Lower leg skin (tissue), 4 donors: Measurements from ENCODE around the gene NXPE4. TPM values are rescaled to one million over a fixed set of nuclear protein-coding genes. Genes with fewer than 3 reads are reported as not detected.
"Not testable (repeated sequence)": the region's sequence is repeated elsewhere in the genome, so short reads cannot be mapped to it uniquely, and the experiment has no call there.

ENCODE experiments used
- DNase-seq, 2 donors: peaks; one replicate each; pipeline ENCODE4 v3.0.0-alpha.2; 2019; ENCODE audit warnings: low spot score in 2 of 2
- H3K4me3 ChIP-seq: fragments of 200-600 bp; sonication (generic); 2 replicates; pipeline ENCODE4 v1.5.1; 2017; ENCODE audit warnings: mild to moderate bottlenecking, low read depth; ENCODE audit not compliant: poor library complexity, severe bottlenecking
- POLR2A ChIP-seq, 2 donors: fragments of 450-650 bp; IDR thresholded peaks; one replicate each; pipeline ENCODE4 v1.6.1; 2016 to 2017; ENCODE audit warnings: antibody characterized with exemption in 2 of 2, mild to moderate bottlenecking in 1 of 2, moderate library complexity in 1 of 2
- WGBS, 2 donors: methylation state at CpG; one replicate each; pipeline ENCODE4 v1.1.5; 2018; 5-methylcytosine and 5-hydroxymethylcytosine counted together
- intact Hi-C: fragments of 100-400 bp; cut with DNase I; formaldehyde crosslinking; loops from one replicate; pipeline ENCODE4 v1.15.0; 2023; ENCODE audit warnings: low total_unique reads
- total RNA-seq, 4 donors: library from RNA; depleted of rRNA; stranded (reverse); fragments of >200 nt; gene quantifications; one replicate each; pipeline ENCODE4 v1.1.0, GENCODE V29; 2016
- TF ChIP-seq, protein P1 (sequence below), 3 donors: fragments of 450-650 bp; IDR thresholded peaks; one replicate each; pipeline ENCODE4 v1.5.1; 2016; ENCODE audit warnings: antibody characterized with exemption in 3 of 3, mild to moderate bottlenecking in 3 of 3, moderate library complexity in 2 of 3

NXPE4 gene
- total RNA-seq, 4 donors from 2014 or later = not detected

- WGBS, 2 donors = 92 to 96% methylated on average over 8 of the region's 8 CpGs
- DNase-seq = no peak
- TF ChIP-seq POLR2A (IDR thresholded peaks at IDR 0.05) = no peak
- TF ChIP-seq, protein P1, sequence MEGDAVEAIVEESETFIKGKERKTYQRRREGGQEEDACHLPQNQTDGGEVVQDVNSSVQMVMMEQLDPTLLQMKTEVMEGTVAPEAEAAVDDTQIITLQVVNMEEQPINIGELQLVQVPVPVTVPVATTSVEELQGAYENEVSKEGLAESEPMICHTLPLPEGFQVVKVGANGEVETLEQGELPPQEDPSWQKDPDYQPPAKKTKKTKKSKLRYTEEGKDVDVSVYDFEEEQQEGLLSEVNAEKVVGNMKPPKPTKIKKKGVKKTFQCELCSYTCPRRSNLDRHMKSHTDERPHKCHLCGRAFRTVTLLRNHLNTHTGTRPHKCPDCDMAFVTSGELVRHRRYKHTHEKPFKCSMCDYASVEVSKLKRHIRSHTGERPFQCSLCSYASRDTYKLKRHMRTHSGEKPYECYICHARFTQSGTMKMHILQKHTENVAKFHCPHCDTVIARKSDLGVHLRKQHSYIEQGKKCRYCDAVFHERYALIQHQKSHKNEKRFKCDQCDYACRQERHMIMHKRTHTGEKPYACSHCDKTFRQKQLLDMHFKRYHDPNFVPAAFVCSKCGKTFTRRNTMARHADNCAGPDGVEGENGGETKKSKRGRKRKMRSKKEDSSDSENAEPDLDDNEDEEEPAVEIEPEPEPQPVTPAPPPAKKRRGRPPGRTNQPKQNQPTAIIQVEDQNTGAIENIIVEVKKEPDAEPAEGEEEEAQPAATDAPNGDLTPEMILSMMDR (IDR thresholded peaks at IDR 0.05) = no peak
- no peak overlapping the region for H3K4me3 ChIP-seq
- intact Hi-C loops = no loop called here
Measured at GRCh38 chr11:114616516-114616915, 20.9 kb upstream of the NXPE4 start.

- H3K4me3 ChIP-seq = no peak overlapping the region
- intact Hi-C loops = no loop called here
- no peak for DNase-seq
- 90% methylated on average over 17 of the region's 17 CpGs for WGBS, 2 donors
- no peak for TF ChIP-seq POLR2A (IDR thresholded peaks at IDR 0.05)
- TF ChIP-seq, protein P1 (IDR thresholded peaks at IDR 0.05) = no peak
Measured at GRCh38 chr11:114615448-114616361, 20.1 kb upstream of the NXPE4 start.

DNA sequence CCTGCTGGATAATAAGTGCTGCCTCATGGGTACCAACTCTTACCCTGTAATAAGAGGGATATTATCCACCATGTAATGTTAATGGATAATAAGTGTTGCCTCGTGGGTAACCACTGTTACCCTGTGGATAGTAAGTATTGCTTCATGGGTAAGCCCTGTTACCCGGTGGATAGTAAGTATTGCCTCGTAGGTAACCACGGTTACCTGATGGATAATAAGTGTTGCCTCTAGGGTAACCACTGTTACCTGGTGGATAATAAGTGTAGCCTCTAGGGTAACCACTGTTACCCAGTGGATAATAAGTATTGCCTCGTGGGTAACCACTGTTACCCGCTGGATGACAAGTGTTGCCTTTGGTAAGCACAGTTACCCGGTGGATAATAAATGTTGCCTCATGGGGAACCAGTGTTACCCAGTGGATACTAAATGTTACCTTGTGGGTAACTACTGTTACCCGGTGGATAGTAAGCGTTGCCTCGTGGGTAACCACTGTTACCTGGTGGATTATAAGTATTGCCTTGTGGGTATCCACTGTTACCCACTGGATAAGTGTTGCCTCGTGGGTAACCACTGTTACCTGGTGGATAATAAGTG lies 18.6 kb upstream of the NXPE4 start:
- TF ChIP-seq POLR2A (IDR thresholded peaks at IDR 0.05) = no peak
- TF ChIP-seq, protein P1 (IDR thresholded peaks at IDR 0.05) = no peak
- no peak for DNase-seq
- 89 to 95% methylated on average over 11 of the region's 11 CpGs for WGBS, 2 donors

DNA sequence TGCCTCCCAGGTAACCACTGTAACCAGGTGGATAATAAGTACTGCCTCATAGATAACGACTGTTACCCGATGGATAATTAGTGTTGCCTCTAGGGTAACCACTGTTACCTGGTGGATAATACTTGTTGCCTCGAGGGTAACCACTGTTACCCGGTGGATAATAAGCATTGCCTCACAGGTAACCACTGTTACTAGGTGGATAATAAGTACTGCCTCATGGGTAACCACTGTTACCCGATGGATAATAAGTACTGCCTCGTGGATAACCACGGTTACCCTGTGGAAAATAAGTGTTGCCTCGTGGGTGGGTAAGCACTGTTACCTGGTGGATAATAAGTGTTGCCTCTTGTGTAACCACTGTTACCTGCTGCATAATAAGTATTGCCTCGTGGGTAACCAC lies 17.5 kb upstream of the NXPE4 start:
- DNase-seq, H3K4me3 ChIP-seq, intact Hi-C loops: not testable (repeated sequence)
- WGBS, 2 donors = 86 to 90% methylated on average over 9 of the region's 9 CpGs

More for the DNA sequence above, 18.6 kb upstream of the NXPE4 start:
- intact Hi-C loops = no loop called here
- no peak overlapping the region for H3K4me3 ChIP-seq

DNA sequence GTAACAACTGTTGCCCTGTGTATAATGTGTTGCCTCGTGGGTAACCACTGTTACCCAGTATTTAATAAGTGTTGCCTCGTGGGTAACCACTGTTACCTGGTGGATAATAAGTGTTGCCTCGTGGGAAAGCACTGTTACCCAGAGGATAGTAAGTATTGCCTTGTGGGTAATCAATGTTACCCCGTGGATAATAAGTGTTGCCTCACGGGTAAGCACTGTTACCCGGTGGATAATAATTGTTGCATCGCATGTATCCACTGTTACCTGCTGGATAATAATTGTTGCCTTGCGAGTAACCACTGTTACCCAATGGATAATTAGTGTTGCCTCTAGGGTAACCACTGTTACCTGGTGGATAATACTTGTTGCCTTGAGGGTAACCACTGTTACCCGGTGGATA lies 17.1 kb upstream of the NXPE4 start:
- intact Hi-C loops = no loop called here
- 89 to 93% methylated on average over 9 of the region's 9 CpGs for WGBS, 2 donors
- H3K4me3 ChIP-seq = no peak overlapping the region
- DNase-seq = no peak
- TF ChIP-seq POLR2A (IDR thresholded peaks at IDR 0.05) = no peak
- TF ChIP-seq, protein P1 (IDR thresholded peaks at IDR 0.05) = no peak

DNA sequence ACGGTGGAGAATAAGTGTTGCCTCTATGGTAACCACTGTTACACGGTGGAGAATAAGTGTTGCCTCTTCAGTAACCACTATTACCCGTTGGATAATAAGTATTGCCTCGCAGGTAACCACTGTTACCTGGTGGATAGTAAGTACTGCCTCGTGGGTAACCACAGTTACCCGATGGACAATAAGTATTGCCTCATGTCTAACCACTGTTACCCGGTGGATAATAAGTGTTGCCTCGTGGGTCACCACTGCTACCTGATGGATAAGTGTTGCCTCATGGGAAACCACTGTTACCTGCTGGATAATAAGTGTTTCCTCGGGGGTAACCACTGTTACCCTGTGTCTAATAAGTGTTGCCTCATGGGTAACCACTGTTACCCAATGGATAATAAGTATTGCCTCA lies 16.6 kb upstream of the NXPE4 start:
- WGBS, 2 donors = 88 to 95% methylated on average over 9 of the region's 9 CpGs

More for the DNA sequence above, 16.6 kb upstream of the NXPE4 start:
- intact Hi-C loops, H3K4me3 ChIP-seq, DNase-seq: not testable (repeated sequence)
